Measurements from ENCODE around the gene SLC27A2. TPM values are rescaled to one million over a fixed set of nuclear protein-coding genes. Genes with fewer than 3 reads are reported as not detected.

Gene SLC27A2
- total and polyA plus RNA-seq, 2 donors from 2014 or later: 26.5 to 31.2 TPM

DNA sequence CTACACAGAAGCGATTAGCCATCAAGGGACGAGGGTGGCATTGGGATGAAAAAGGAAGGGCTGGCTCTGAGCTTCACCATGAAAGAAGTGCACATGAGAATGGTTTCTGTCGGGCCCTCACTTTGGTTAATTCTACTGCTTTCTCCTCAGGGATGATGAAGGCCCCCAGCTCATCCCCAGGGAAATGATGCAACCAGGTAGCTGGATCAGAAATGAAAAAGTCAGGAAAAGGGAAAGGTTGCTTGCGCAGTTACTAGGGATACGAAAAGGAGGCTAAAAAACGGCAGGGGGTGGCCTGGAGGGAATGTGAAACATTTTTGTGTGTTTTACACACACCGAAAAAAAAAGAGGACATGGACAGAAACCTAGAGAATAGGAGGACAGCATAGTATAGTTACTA, 1.4 kb upstream of the SLC27A2 start:
- H3K4me1 ChIP-seq (ENCODE audit: control insufficient read depth in 2 of 3, insufficient read depth in 2 of 3, low read depth in 1 of 3, low read length in 3 of 3): peaks cover 0 to 3% (median 0%) of the 10 kb centered on the region in 3 donors
- TF ChIP-seq, protein P1, sequence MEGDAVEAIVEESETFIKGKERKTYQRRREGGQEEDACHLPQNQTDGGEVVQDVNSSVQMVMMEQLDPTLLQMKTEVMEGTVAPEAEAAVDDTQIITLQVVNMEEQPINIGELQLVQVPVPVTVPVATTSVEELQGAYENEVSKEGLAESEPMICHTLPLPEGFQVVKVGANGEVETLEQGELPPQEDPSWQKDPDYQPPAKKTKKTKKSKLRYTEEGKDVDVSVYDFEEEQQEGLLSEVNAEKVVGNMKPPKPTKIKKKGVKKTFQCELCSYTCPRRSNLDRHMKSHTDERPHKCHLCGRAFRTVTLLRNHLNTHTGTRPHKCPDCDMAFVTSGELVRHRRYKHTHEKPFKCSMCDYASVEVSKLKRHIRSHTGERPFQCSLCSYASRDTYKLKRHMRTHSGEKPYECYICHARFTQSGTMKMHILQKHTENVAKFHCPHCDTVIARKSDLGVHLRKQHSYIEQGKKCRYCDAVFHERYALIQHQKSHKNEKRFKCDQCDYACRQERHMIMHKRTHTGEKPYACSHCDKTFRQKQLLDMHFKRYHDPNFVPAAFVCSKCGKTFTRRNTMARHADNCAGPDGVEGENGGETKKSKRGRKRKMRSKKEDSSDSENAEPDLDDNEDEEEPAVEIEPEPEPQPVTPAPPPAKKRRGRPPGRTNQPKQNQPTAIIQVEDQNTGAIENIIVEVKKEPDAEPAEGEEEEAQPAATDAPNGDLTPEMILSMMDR (IDR thresholded peaks at IDR 0.05; ENCODE audit: borderline replicate concordance, extremely low read depth, insufficient read depth): no peak
- H3K9me3 ChIP-seq (ENCODE audit: control insufficient read depth in 2 of 3, insufficient read depth in 1 of 3, low read length in 3 of 3): no peaks in the 10 kb centered on the region
- peak overlapping the region in 1 of 3 donors; percentile 13 for H3K9ac ChIP-seq (ENCODE audit: low read length in 3 of 3)
- no peak for FAIRE-seq
- no peak overlapping the region for H3K27ac ChIP-seq (ENCODE audit: low read depth in 2 of 2, low read length in 2 of 2)
- H3K27me3 ChIP-seq (ENCODE audit: control insufficient read depth, insufficient read depth, low read length): peaks cover 10% of the 10 kb centered on the region
- no peak for DNase-seq
- no peaks in the 10 kb centered on the region for H3K36me3 ChIP-seq (ENCODE audit: control insufficient read depth in 2 of 3, insufficient read depth in 3 of 3, low read length in 3 of 3)
- intact Hi-C loops (cut with DNase I): no loop called here
- peak overlapping the region in 1 of 3 donors; percentile 60 for H3K4me3 ChIP-seq (ENCODE audit: low read length in 3 of 3)

DNA sequence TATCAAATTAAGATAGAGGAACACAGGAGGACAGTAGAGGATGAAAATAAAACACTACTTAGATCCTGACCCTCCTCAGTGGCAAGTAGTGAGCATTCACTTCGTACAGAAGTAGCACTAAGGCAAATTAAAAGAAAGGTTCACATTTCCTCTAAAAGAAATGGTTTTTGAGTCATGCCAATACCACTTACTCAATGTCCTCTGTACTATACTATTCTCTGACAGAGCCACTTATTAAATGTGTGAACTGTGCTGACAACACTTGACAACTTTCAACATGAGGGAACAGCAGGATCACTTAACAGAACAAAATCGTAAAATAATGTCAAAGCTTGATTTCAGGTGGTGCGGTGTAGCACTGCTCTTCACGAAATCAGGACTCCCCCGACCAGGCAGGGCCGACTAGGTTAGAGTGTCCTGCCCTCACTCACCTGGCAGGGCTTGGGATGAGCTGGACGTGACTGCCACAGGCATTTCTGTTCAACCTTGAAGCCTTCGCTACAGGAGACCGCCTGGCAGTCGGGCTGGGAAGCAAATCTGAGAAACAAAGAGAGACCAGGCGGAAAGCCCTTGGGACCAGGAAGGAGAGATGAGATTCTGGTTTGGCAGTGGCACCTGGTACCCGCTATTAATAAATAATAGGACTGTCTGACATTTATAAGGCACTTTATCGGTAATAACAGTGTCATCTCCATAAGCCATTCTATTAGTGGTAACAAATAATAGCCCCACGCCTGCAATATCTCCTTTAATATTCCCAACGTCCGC, 611 bp upstream of the SLC27A2 start:
- DNase-seq (peak in 4 of 5 donors; percentile 26 to 40 (median 31)), FAIRE-seq (no peak)
- Histone ChIP-seq H3K9ac (ENCODE audit: low read length in 3 of 3) (peak overlapping the region in 1 of 3 donors; percentile 72), H3K4me1 (ENCODE audit: control insufficient read depth in 2 of 3, insufficient read depth in 2 of 3, low read depth in 1 of 3, low read length in 3 of 3) (peaks cover 0 to 3% (median 0%) of the 10 kb centered on the region in 3 donors), H3K27me3 (ENCODE audit: control insufficient read depth, insufficient read depth, low read length) (peaks cover 10% of the 10 kb centered on the region), H3K36me3 (ENCODE audit: control insufficient read depth in 2 of 3, insufficient read depth in 3 of 3, low read length in 3 of 3) (no peaks in the 10 kb centered on the region), H3K9me3 (ENCODE audit: control insufficient read depth in 2 of 3, insufficient read depth in 1 of 3, low read length in 3 of 3) (no peaks in the 10 kb centered on the region), H3K27ac (ENCODE audit: low read depth in 2 of 2, low read length in 2 of 2) (peak overlapping the region; percentile 30), H3K4me3 (ENCODE audit: low read length in 3 of 3) (peak overlapping the region; percentile 39 to 60 (median 58))
- TF ChIP-seq, protein P1 (IDR thresholded peaks at IDR 0.05; ENCODE audit: borderline replicate concordance, extremely low read depth, insufficient read depth): no peak
- intact Hi-C loops (cut with DNase I): no loop called here

DNA sequence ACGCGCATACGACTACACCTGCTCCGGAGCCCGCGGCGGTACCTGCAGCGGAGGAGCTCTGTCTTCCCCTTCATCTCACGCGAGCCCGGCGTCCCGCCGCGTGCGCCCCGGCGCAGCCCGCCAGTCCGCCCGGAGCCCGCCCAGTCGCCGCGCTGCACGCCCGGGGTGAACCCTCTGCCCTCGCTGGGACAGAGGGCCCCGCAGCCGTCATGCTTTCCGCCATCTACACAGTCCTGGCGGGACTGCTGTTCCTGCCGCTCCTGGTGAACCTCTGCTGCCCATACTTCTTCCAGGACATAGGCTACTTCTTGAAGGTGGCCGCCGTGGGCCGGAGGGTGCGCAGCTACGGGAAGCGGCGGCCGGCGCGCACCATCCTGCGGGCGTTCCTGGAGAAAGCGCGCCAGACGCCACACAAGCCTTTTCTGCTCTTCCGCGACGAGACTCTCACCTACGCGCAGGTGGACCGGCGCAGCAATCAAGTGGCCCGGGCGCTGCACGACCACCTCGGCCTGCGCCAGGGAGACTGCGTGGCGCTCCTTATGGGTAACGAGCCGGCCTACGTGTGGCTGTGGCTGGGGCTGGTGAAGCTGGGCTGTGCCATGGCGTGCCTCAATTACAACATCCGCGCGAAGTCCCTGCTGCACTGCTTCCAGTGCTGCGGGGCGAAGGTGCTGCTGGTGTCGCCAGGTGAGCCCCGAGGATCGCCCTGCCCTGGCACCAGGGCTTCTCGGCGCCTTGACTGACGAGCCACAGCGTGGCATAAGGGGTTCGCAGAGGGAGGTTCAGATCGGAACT, 420 bp downstream of the SLC27A2 start:
- Histone ChIP-seq H3K9ac (ENCODE audit: low read length in 3 of 3) (peak overlapping the region in 2 of 3 donors; percentile 13 to 24), H3K4me1 (ENCODE audit: control insufficient read depth in 2 of 3, insufficient read depth in 2 of 3, low read depth in 1 of 3, low read length in 3 of 3) (peaks cover 0 to 3% (median 0%) of the 10 kb centered on the region in 3 donors), H3K9me3 (ENCODE audit: control insufficient read depth in 2 of 3, insufficient read depth in 1 of 3, low read length in 3 of 3) (no peaks in the 10 kb centered on the region), H3K36me3 (ENCODE audit: control insufficient read depth in 2 of 3, insufficient read depth in 3 of 3, low read length in 3 of 3) (no peaks in the 10 kb centered on the region), H3K27me3 (ENCODE audit: control insufficient read depth, insufficient read depth, low read length) (peaks cover 10% of the 10 kb centered on the region), H3K4me3 (ENCODE audit: low read length in 3 of 3) (peak overlapping the region; percentile 53 to 81 (median 60)), H3K27ac (ENCODE audit: low read depth in 2 of 2, low read length in 2 of 2) (peak overlapping the region; percentile 59 to 79)
- DNase-seq: peak; percentile 43 to 81 (median 61)
- intact Hi-C loops (cut with DNase I): no loop called here
- TF ChIP-seq, protein P1 (IDR thresholded peaks at IDR 0.05; ENCODE audit: borderline replicate concordance, extremely low read depth, insufficient read depth): no peak
- no peak for FAIRE-seq
